Stimulated activated CD4-positive, alpha-beta T cell treated with anti-CD3 and anti-CD28 coated beads, TNF-alpha, amount 100 ng/mL, for 24 hours (primary cell): ENCODE data around the gene KLF6.

Experiments used
- DNase-seq, 3 experiments: peaks; one replicate each; pipeline ENCODE4 v3.0.0-alpha.2; 2020; ENCODE audit warnings: low read depth in 3 of 3

The KLF6 gene

GRCh38 chr10:3774814-3775695 is 10.0 kb downstream of the KLF6 start:
- DNase-seq = no peak

DNA sequence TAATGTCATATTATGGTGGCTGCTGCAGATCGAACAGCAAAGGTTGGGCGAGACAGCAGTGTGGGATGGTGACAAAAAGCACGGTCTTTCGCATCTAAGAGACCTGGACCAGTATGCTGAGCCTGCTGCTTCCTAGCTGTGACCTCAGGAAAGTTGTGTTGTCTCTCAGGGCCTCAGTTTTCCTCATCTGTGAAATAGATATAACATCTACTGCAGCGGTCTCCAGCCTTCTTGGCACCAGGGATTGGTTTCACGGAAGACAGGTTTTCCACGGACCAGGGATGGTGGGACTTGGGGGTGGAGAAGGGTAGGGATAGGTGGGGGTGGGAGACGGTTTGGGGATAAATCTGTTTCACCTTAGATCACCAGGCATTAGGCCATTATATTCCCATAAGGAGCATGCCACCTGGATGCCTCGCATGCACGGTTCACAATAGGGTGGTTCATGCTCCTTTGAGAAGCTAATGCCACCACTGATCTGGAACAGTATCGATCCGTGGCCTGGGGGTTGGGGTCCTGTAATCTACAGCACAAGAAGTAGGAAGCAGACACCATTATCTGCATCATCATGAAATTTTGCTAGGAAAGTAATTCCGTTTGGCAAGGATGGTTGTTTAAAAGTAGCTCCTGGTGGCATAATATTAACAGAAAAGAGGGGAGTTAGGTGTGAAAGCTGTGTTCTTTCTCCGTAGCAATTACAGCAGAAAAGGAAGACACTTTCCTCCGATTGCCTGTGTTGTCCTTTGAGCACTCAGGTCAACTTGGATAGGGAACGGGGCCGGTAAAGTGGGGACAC is 10.8 kb downstream of the KLF6 start:
- no peak for DNase-seq

DNA sequence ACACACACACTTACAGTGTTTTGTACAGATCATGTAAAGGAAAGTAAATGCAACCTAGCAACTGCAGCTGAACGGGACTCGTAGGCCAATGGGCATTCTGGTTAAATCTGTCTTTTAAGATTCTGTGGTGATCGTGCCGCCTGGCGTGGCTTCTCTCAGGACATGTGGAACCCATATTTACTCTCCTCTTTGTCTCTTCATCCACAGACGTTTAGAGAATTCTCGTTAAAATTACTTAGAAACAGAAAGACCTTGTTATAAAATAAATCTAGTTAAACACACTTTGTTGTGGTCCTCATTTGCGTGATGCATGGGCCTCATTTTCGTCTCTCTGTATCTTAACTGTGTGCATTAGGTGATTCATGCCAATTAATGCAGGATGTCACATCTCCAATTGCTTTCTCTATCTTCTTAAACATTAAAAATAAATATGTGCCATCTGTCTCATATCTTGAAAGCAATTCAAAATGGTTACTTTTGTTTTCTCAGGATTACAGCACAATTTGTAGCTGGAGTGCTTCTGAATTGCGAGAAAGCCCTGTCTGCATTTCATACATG is 11.5 kb downstream of the KLF6 start:
- DNase-seq = no peak

DNA sequence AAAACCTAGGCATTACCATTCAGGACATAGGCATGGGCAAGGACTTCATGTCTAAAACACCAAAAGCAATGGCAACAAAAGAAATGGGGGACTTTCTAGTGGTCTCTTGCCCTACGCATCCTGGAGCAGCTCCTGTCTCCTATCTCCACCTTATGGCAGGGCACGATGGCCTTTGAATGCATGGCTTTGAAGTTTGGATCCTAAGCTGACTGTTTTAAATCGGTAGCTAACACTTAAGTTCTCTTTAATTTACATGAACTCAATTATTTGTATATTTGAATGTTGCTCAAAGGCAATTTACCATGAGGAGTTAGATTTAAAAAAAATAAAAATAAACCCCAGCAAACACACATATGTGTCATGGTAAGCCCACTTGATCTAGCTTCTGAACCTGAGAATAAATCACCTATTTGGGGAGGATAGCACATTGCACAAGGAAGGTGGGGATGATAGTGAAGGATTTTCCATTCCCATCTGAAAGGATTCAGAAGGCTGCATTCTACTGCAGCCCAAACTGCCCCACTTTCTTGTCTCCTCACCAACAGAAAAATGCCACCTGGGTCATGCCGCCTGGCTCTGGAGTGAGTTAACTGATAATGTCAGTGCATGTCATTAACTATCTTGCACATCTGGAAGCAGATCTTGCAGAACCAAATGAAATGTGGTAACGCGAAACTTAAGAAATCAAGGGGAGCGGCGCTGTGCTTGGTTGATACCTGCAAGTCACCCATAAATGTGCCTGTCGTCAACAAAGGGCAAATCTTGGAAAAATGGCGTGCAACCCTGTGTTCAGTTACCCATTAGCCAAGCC is 12.4 kb downstream of the KLF6 start:
- no peak for DNase-seq

GRCh38 chr10:3770611-3771110 is 14.3 kb downstream of the KLF6 start:
- DNase-seq = no peak

- no peak for DNase-seq
These were observed 15.5 kb downstream of the KLF6 start for GRCh38 chr10:3769556-3769955.

- DNase-seq = no peak
These were observed 18.8 kb downstream of the KLF6 start for GRCh38 chr10:3766046-3766756.

DNA sequence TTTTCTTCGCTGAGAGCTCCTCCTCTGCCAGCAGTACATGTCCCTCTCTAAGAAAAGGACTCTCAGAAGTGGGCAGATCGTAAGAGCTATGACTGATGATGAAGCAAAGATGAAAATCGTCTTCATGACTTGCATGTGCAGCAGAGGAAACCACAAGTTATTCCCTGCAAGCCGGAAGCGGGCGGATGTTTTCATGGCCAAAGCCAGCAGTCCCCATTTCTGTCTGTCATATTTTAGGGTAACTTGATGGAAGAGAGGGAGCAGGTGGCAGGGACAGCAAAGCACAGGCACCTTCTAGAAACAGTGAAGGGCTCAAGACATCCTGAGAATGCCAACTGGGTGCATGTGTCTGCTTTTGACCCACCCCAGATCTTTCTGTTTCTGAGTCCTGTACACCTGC is 19.9 kb downstream of the KLF6 start:
- no peak for DNase-seq

DNA sequence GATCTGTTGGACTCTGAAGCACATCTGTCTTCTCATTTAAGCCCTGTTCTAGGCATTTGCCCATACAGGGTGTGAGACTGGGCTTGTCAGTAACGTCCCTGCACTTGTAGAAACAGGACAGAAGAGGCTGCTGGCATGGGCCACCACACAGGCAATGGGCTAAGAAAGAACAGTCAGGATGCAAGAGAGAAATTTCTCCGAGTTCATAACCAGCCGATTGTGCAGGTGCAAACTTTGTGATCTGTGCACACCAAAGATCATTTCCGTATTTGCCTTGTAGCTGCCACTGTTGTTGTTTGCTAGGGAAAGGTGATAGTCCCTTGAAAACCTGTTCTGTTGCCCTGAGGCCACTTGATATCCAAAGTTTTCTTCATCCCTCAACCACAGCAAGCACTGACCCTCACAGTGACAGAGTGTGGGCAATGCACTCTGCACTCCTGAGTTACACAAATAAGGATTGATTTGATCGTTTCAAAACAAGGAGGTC is 20.3 kb downstream of the KLF6 start:
- no peak for DNase-seq

- DNase-seq = no peak
These were observed 21.0 kb downstream of the KLF6 start for GRCh38 chr10:3763852-3764625.

- DNase-seq = no peak
These were observed 22.0 kb downstream of the KLF6 start for GRCh38 chr10:3763035-3763456.

DNA sequence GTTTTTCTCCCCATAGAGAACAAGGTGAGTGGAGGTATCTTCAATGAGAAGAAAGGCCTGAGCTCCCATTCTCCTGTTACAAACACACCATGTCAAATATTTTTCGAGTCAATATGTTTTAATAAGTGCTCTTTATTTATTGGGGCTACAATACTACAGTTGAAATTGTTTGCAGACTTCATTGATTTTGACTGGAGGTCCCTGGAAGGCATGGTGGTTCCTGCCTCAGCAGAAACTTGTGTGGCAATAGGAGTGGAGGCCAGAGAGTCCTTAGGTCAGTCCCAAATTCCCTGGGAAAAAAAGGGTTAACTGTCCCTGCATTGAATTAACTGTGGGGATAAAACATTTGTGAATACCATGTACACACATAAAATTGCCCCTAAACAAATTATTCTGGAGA is 22.7 kb downstream of the KLF6 start:
- no peak for DNase-seq

DNA sequence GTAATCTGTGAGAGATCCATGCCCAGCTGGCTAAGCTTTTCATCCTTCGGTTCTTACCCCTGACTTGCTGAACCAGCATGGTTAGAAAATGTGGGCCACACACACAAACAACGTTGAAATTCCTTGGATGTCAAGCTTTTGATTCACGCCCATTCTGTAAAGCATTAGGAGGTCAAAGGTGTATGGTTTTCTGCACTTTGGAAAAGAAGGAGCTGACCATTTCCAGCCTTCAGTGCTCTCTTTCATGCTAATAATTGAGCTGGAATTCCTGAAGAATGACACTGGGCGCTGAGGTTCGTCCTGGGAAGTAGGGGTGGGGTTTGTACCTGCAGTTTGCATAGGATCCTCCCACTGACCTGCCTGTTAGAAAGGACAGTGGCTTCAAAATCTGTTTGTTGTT is 23.1 kb downstream of the KLF6 start:
- no peak for DNase-seq

- DNase-seq = no peak
These were observed 23.9 kb downstream of the KLF6 start for GRCh38 chr10:3761021-3761686.

- no peak for DNase-seq
These were observed 24.9 kb downstream of the KLF6 start for GRCh38 chr10:3760083-3760482.

DNA sequence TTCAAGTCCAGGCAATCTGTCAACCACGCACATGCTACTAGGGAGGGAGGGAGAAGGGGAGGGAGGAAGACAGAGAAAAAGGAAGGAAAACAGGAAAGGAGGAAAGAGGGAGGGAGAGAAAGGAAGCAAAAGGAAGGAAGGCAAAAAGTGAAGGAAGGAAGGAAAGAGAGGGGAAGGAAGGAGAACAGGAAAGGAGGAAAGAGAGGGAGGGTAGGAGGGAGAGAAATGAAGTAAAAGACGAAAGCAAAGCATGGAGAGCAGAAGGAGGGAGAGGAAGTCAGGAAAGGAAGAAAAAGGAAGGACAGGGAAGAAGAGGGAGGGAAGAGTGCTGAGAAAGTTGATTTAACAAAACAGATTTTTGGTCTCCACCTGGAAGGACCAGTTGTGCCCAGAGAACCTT is 25.6 kb downstream of the KLF6 start:
- no peak for DNase-seq

- DNase-seq = no peak
These were observed 26.5 kb downstream of the KLF6 start for GRCh38 chr10:3758491-3758970.

GRCh38 chr10:3757638-3758490 is 27.1 kb downstream of the KLF6 start:
- DNase-seq = peak in 2 of 3 experiments; percentile 49 to 67
